Kidney glomerular epithelial cell (primary cell): Measurements from ENCODE around the gene ZNF205.

ENCODE experiments used
- DNase-seq: peaks from one replicate; lab custom pipeline; 2025; lab: John Stamatoyannopoulos, UW

ZNF205 gene

GRCh38 chr16:3101018-3101840, 11.2 kb upstream of the ZNF205 start:
- DNase-seq: no peak

- DNase-seq: no peak
Measured at GRCh38 chr16:3101841-3102470, 10.4 kb upstream of the ZNF205 start.

- DNase-seq: peak; percentile 75
Measured at GRCh38 chr16:3106205-3106928, 6.0 kb upstream of the ZNF205 start.

GRCh38 chr16:3112881-3113574, 642 bp downstream of the ZNF205 start:
- no peak for DNase-seq

- DNase-seq: no peak
Measured at GRCh38 chr16:3113765-3114479, 1.5 kb downstream of the ZNF205 start.

GRCh38 chr16:3115003-3115402, 2.6 kb downstream of the ZNF205 start:
- DNase-seq: no peak

- no peak for DNase-seq
Measured at GRCh38 chr16:3115561-3115960, 3.2 kb downstream of the ZNF205 start.

GRCh38 chr16:3118204-3118790, 5.9 kb downstream of the ZNF205 start:
- no peak for DNase-seq

GRCh38 chr16:3118846-3119245, 6.5 kb downstream of the ZNF205 start:
- no peak for DNase-seq

GRCh38 chr16:3119286-3119685, 6.9 kb downstream of the ZNF205 start:
- DNase-seq: no peak

GRCh38 chr16:3119701-3120408, 7.5 kb downstream of the ZNF205 start:
- no peak for DNase-seq

- no peak for DNase-seq
Measured at GRCh38 chr16:3120435-3120834, 8.0 kb downstream of the ZNF205 start.

- DNase-seq: no peak
Measured at GRCh38 chr16:3121851-3122467, 9.6 kb downstream of the ZNF205 start.

- DNase-seq: no peak
Measured at GRCh38 chr16:3122926-3123570, 10.7 kb downstream of the ZNF205 start.

- peak; percentile 95 for DNase-seq
Measured at GRCh38 chr16:3123986-3124886, 11.8 kb downstream of the ZNF205 start.

GRCh38 chr16:3127745-3128144, 15.4 kb downstream of the ZNF205 start:
- no peak for DNase-seq

- peak; percentile 79 for DNase-seq
Measured at GRCh38 chr16:3129137-3130131, 17.0 kb downstream of the ZNF205 start.
